Sigmoid colon (tissue), 7 donors: ENCODE results near the gene HSPA6. TPM values are rescaled to one million over a fixed set of nuclear protein-coding genes. Genes with fewer than 3 reads are reported as not detected.
"Not testable (repeated sequence)": the region's sequence is repeated elsewhere in the genome, so short reads cannot be mapped to it uniquely, and the experiment has no call there.

ENCODE experiments used
- DNase-seq: peaks from one replicate; pipeline ENCODE4 v3.0.0-alpha.2; 2019
- H3K27ac ChIP-seq, 4 donors: fragments of 200-600 bp; sonication (generic); one replicate each; pipeline ENCODE4 v1.5.1; 2016 to 2019; ENCODE audit warnings: mild to moderate bottlenecking in 1 of 4
- H3K27me3 ChIP-seq, 3 donors: fragments of 200-600 bp; sonication (generic); one replicate each; pipeline ENCODE4 v1.5.1; 2019; ENCODE audit warnings: mild to moderate bottlenecking in 1 of 3
- H3K36me3 ChIP-seq, 4 donors: fragments of 200-600 bp; sonication (generic); one replicate each; pipeline ENCODE4 v1.5.1; 2016 to 2019
- H3K4me1 ChIP-seq, 4 donors: fragments of 200-600 bp; sonication (generic); one replicate each; pipeline ENCODE4 v1.5.1; 2017 to 2019
- H3K4me3 ChIP-seq, 4 donors: fragments of 200-600 bp; sonication (generic); one replicate each; pipeline ENCODE4 v1.5.1; 2017 to 2019; ENCODE audit warnings: mild to moderate bottlenecking in 2 of 4, moderate library complexity in 1 of 4
- H3K9me3 ChIP-seq, 4 donors: fragments of 200-600 bp in 3 of 4; sonication (generic) in 3 of 4; one replicate each; pipeline versions ENCODE4 v1.5.1 to v1.6.1; 2013 to 2019
- CTCF ChIP-seq, 4 experiments: fragments of 450-650 bp in 3 of 4; fragments of 200-600 bp in 1 of 4; IDR thresholded peaks; one replicate each; pipeline ENCODE4 v1.5.1; 2016 to 2019; ENCODE audit warnings: antibody characterized with exemption in 4 of 4, mild to moderate bottlenecking in 3 of 4, moderate library complexity in 2 of 4
- EP300 ChIP-seq, 4 donors: sonication (generic); formaldehyde crosslinking; IDR thresholded peaks; one replicate each; pipeline ENCODE4 v1.6.1; 2017; ENCODE audit warnings: antibody characterized with exemption in 4 of 4
- POLR2A ChIP-seq, 2 donors: fragments of 450-650 bp; IDR thresholded peaks; one replicate each; pipeline ENCODE4 v1.6.1; 2016; ENCODE audit warnings: antibody characterized with exemption in 2 of 2, mild to moderate bottlenecking in 2 of 2, moderate library complexity in 2 of 2
- POLR2AphosphoS5 ChIP-seq, 4 donors: sonication (generic); formaldehyde crosslinking; IDR thresholded peaks; one replicate each; pipeline ENCODE4 v1.6.1; 2017; ENCODE audit warnings: antibody characterized with exemption in 4 of 4
- WGBS, 2 donors: extraction: QIAGEN DNeasy Blood & Tissue Kit; methylation state at CpG; one replicate each; pipeline ENCODE4 v1.1.7; 2013; 5-methylcytosine and 5-hydroxymethylcytosine counted together
- intact Hi-C: fragments of 100-400 bp; cut with DNase I; formaldehyde crosslinking; loops from one replicate; pipeline ENCODE4 v1.15.1; 2023
- polyA plus RNA-seq, 3 donors: library from polyadenylated mRNA; stranded (reverse); fragments of 200-250 nt; gene quantifications; one replicate each; pipeline ENCODE4 v1.2.3, GENCODE V29; 2013
- total RNA-seq, 4 donors: library from RNA; depleted of rRNA; stranded (reverse); fragments of >200 nt; gene quantifications; one replicate each; pipeline ENCODE4 v1.1.0, GENCODE V29; 2016
- donor health status: healthy with polysubstance abuse.
- donor health status: Bipolar disorder and iron deficiency.
- donor health status: healthy.

The HSPA6 gene
- total and polyA plus RNA-seq, 7 donors: 0.60 to 2.9 (median 2.1) TPM; not detected in 1

DNA sequence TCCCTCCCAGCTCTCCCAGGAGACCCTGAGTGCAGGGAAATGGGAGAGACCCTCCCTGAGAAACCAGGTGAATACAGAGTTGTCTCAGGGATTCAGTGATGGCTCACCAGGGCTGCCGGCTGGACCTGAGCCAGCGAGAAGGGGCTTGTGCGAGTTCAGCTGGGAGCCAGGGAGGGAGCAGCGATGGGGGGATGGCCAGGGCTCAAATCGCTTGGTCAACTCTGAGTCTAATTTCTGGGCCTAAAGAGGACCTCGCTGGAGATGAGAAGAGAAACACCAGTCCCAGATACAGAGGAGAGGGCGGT is 12.6 kb upstream of the HSPA6 start:
- Histone ChIP-seq H3K4me1 (peaks cover 0 to 14% (median 6%) of the 10 kb centered on the region in 4 donors), H3K36me3 (no peaks in the 10 kb centered on the region), H3K27ac (no peak overlapping the region), H3K9me3 (no peaks in the 10 kb centered on the region), H3K4me3 (no peak overlapping the region), H3K27me3 (peaks cover 0 to 5% (median 0%) of the 10 kb centered on the region in 3 donors)
- 92 to 93% methylated on average over 7 of the region's 7 CpGs for WGBS, 2 donors
- no peak for TF ChIP-seq POLR2A (IDR thresholded peaks at IDR 0.05)
- no peak for TF ChIP-seq EP300 (IDR thresholded peaks at IDR 0.05)
- no peak for TF ChIP-seq POLR2AphosphoS5 (IDR thresholded peaks at IDR 0.05)
- no peak for TF ChIP-seq CTCF (IDR thresholded peaks at IDR 0.05)
- intact Hi-C loops: no loop called here
- DNase-seq: no peak

DNA sequence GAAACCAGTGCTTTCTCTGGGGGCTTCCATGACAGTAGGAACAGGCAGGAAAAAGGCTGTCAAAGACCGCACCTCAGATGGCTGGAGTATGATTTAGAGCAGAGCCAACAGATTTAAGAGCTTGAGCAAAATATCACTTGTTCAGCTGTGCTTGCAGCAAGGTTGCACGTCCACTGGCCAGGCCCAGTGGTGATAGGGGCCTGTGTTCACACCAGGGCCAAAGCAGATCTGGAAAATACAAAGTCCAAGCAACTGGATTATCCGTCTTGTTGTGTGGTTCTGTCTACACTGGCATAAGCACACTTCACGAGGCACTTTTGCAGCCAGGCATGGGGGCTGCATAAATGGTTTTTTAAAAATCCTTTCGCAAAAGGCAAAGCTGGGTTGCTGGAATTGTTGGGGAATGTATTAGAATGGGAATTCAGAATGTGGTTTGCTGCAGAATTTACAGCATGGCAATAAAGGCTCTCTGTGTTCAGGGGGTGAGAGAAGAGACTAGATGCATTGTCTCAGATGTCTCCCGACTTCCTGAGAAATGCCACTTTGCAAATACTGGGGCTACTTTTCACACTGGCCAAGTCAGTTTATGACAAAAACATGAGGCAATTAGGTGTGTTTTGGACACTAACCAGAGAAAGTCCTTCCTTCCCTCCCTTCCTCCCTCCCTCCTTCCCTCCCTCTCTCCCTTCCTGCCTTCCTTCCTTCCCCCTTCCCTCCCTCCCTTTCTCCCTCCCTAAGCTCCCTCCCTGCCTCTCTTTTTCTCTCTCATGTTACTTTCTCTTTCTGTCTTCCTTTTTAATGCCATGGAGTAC is 11.5 kb upstream of the HSPA6 start:
- peaks cover 0 to 14% (median 6%) of the 10 kb centered on the region in 4 donors for H3K4me1 ChIP-seq
- H3K36me3 ChIP-seq, H3K27me3 ChIP-seq, H3K9me3 ChIP-seq, H3K27ac ChIP-seq, H3K4me3 ChIP-seq, intact Hi-C loops, DNase-seq: not testable (repeated sequence)
- WGBS, 2 donors: 48 to 73% methylated on average over 5 to 6 of the region's 6 CpGs

GRCh38 chr1:161513448-161513780 is 10.9 kb upstream of the HSPA6 start:
- WGBS, 2 donors: 13 to 45% methylated on average over 1 of the region's 1 CpG
- H3K9me3 ChIP-seq: not testable (repeated sequence)

GRCh38 chr1:161513953-161514352 is 10.4 kb upstream of the HSPA6 start:
- H3K27ac ChIP-seq: peak overlapping the region in 3 of 4 donors; percentile 29 to 74 (median 63)
- H3K4me3 ChIP-seq, DNase-seq, H3K9me3 ChIP-seq, intact Hi-C loops, H3K36me3 ChIP-seq, H3K27me3 ChIP-seq: not testable (repeated sequence)
- H3K4me1 ChIP-seq: peaks cover 0 to 14% (median 6%) of the 10 kb centered on the region in 4 donors
- 41 to 67% methylated on average over 1 of the region's 1 CpG for WGBS, 2 donors

More at GRCh38 chr1:161513448-161513780, 10.9 kb upstream of the HSPA6 start:
- H3K36me3 ChIP-seq, H3K27me3 ChIP-seq, intact Hi-C loops, DNase-seq, H3K4me3 ChIP-seq: not testable (repeated sequence)
- Histone ChIP-seq H3K4me1 (peaks cover 0 to 14% (median 6%) of the 10 kb centered on the region in 4 donors), H3K27ac (peak overlapping the region in 3 of 4 donors; percentile 29 to 74 (median 63))

GRCh38 chr1:161523041-161523816 is 1.1 kb upstream of the HSPA6 start:
- H3K36me3 ChIP-seq, H3K27me3 ChIP-seq, H3K9me3 ChIP-seq, DNase-seq, intact Hi-C loops, H3K4me1 ChIP-seq: not testable (repeated sequence)
- WGBS, 2 donors: 83 to 86% methylated on average over 20 of the region's 20 CpGs
- peak overlapping the region in 2 of 4 donors; percentile 65 to 75 for H3K4me3 ChIP-seq
- peak overlapping the region in 1 of 4 donors; percentile 82 for H3K27ac ChIP-seq

DNA sequence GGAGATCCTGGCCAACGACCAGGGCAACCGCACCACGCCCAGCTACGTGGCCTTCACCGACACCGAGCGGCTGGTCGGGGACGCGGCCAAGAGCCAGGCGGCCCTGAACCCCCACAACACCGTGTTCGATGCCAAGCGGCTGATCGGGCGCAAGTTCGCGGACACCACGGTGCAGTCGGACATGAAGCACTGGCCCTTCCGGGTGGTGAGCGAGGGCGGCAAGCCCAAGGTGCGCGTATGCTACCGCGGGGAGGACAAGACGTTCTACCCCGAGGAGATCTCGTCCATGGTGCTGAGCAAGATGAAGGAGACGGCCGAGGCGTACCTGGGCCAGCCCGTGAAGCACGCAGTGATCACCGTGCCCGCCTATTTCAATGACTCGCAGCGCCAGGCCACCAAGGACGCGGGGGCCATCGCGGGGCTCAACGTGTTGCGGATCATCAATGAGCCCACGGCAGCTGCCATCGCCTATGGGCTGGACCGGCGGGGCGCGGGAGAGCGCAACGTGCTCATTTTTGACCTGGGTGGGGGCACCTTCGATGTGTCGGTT is 477 bp downstream of the HSPA6 start:
- H3K4me3 ChIP-seq: peak overlapping the region; percentile 65 to 75 (median 73)
- H3K4me1 ChIP-seq, H3K27me3 ChIP-seq, DNase-seq, H3K9me3 ChIP-seq, intact Hi-C loops, H3K36me3 ChIP-seq: not testable (repeated sequence)
- peak overlapping the region in 3 of 4 donors; percentile 45 to 87 (median 82) for H3K27ac ChIP-seq
- 4 to 6% methylated on average over 44 of the region's 55 CpGs for WGBS, 2 donors

- intact Hi-C loops: not testable (repeated sequence)
- peak overlapping the region in 1 of 4 donors; percentile 87 for H3K27ac ChIP-seq
These were observed 981 bp downstream of the HSPA6 start for GRCh38 chr1:161525321-161525720.

GRCh38 chr1:161525918-161526317 is 1.6 kb downstream of the HSPA6 start:
- H3K4me3 ChIP-seq, H3K9me3 ChIP-seq, H3K27me3 ChIP-seq, H3K27ac ChIP-seq, H3K4me1 ChIP-seq, intact Hi-C loops, H3K36me3 ChIP-seq, DNase-seq: not testable (repeated sequence)
- WGBS, 2 donors: 81 to 87% methylated on average over 7 of the region's 7 CpGs

More at GRCh38 chr1:161525321-161525720, 981 bp downstream of the HSPA6 start:
- H3K9me3 ChIP-seq, H3K4me1 ChIP-seq, H3K27me3 ChIP-seq, H3K36me3 ChIP-seq: not testable (repeated sequence)
- peak; percentile 71 for DNase-seq
- H3K4me3 ChIP-seq: peak overlapping the region; percentile 65 to 75 (median 73)
- 35 to 51% methylated on average over 19 to 21 of the region's 23 CpGs for WGBS, 2 donors

DNA sequence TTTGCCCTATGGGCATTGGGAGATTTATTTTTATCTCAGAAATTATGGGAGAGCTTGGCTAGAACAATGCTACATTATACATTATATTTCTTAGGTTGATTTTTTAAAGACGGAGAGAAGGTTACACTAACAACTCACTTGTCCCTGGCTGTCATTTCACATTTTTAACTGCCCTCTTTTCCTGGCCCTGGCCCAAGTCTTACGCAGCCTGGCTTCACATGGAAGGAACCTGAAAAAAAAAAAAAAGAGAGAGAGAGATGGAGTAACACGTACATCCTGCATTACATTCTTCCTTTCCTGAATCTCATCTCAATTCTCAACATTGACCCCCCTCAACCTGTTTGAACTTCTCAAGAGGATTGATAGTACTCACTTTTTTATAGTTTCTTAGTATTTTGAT is 4.2 kb downstream of the HSPA6 start:
- intact Hi-C loops, H3K27me3 ChIP-seq, H3K27ac ChIP-seq, H3K4me1 ChIP-seq, DNase-seq, H3K4me3 ChIP-seq, H3K9me3 ChIP-seq, H3K36me3 ChIP-seq: not testable (repeated sequence)
- WGBS, 2 donors: 7 to 34% methylated on average over 3 of the region's 3 CpGs

DNA sequence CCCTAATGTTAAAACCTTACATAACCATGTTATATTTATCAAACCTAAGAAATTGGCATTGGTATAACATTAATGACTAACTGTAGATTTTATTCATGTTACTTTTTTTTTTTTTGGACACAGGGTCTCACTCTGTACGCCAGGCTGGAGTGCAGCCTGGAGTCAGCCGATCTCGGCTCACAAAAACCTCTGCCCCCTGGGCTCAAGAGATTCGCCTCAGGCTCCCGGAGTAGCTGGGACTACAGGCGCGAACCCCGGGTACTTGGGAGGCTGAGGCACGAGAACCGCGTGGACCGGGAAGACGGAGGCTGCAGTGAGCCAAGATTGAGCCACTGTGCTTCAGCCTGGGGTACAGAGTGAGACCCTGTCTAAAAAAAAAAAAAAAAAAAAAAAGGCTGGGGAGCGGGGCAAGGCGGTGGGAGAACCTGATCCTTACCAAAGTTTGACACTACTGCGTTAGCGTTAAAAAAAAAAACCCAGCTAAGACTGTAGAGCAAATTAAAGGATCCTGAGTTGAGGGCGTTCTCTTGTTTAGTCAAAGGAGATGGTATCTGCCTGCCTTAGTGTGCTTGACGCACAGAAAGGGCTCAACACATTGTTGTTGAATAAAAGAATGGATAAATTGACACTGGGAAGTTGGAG is 5.2 kb downstream of the HSPA6 start:
- intact Hi-C loops: loop anchor here (2.0 to 5.0 kb wide), 2 partner anchors 83 to 131 kb away; no protein-coding TSS in a partner anchor
- WGBS, 2 donors: 27 to 53% methylated on average over 19 of the region's 19 CpGs
- H3K27ac ChIP-seq: peak overlapping the region; percentile 80 to 92 (median 87)

More for the DNA sequence above, 5.2 kb downstream of the HSPA6 start:
- H3K27me3 ChIP-seq, H3K4me1 ChIP-seq, H3K9me3 ChIP-seq, H3K36me3 ChIP-seq, DNase-seq: not testable (repeated sequence)
- H3K4me3 ChIP-seq: peak overlapping the region; percentile 61 to 81 (median 70)
